H9 (cell line): ENCODE measurements around the gene TGFB3. TPM values are rescaled to one million over a fixed set of nuclear protein-coding genes. Genes with fewer than 3 reads are reported as not detected.
A peak's percentile ranks its signal among the peaks of the same experiment; 100 is the strongest.

Source experiments
- DNase-seq: peaks from one replicate; pipeline ENCODE4 v3.0.0-alpha.2; 2017
- H2AFZ ChIP-seq: one replicate; pipeline ENCODE4 v1.6.1; 2013; ENCODE audit warnings: mild to moderate bottlenecking, low read length, control low read depth, moderate library complexity
- H2AK5ac ChIP-seq: 2 replicates; pipeline ENCODE4 v1.6.1; 2013; ENCODE audit warnings: low read length, control low read depth, mixed read lengths; ENCODE audit not compliant: insufficient read length
- H2BK120ac ChIP-seq: one replicate; pipeline ENCODE4 v1.6.1; 2013; ENCODE audit warnings: low read depth, mild to moderate bottlenecking, low read length, control low read depth, inconsistent platforms; ENCODE audit not compliant: poor library complexity, severe bottlenecking
- H2BK12ac ChIP-seq: 2 replicates; pipeline ENCODE4 v1.6.1; 2013; ENCODE audit warnings: low read length, control low read depth, mixed read lengths, low read depth; ENCODE audit not compliant: insufficient read length
- H2BK15ac ChIP-seq: 2 replicates; pipeline ENCODE4 v1.6.1; 2013; ENCODE audit warnings: low read depth, low read length, control low read depth
- H2BK20ac ChIP-seq: one replicate; pipeline ENCODE4 v1.6.1; 2013; ENCODE audit warnings: low read depth, mild to moderate bottlenecking, low read length, control low read depth, inconsistent platforms; ENCODE audit not compliant: poor library complexity, severe bottlenecking
- H2BK5ac ChIP-seq: 2 replicates; pipeline ENCODE4 v1.6.1; 2013; ENCODE audit warnings: low read length, control low read depth, mixed read lengths; ENCODE audit not compliant: insufficient read length
- H3K14ac ChIP-seq: 2 replicates; pipeline ENCODE4 v1.6.1; 2013; ENCODE audit warnings: low read length, control low read depth; ENCODE audit not compliant: insufficient read depth
- H3K18ac ChIP-seq: 2 replicates; pipeline ENCODE4 v1.6.1; 2013; ENCODE audit warnings: low read depth, mild to moderate bottlenecking, mixed read lengths, low read length, control low read depth; ENCODE audit not compliant: insufficient read length
- H3K23ac ChIP-seq: 2 replicates; pipeline ENCODE4 v1.6.1; 2013; ENCODE audit warnings: low read length, control low read depth, mixed read lengths, low read depth; ENCODE audit not compliant: insufficient read length
- H3K23me2 ChIP-seq: 2 replicates; pipeline ENCODE4 v1.6.1; 2013; ENCODE audit warnings: low read depth, mild to moderate bottlenecking, mixed read lengths, low read length, control low read depth; ENCODE audit not compliant: insufficient read length, poor library complexity, severe bottlenecking
- H3K27ac ChIP-seq: 2 replicates; pipeline ENCODE4 v1.5.1; 2013; ENCODE audit warnings: low read length, control low read depth, mixed read lengths, low read depth; ENCODE audit not compliant: insufficient read length
- H3K27me3 ChIP-seq: 2 replicates; pipeline ENCODE4 v1.6.1; 2013; ENCODE audit warnings: low read length, control low read depth, inconsistent platforms; ENCODE audit not compliant: insufficient read depth
- H3K4ac ChIP-seq: 2 replicates; pipeline ENCODE4 v1.6.1; 2013; ENCODE audit warnings: low read depth, mild to moderate bottlenecking, control low read depth, inconsistent platforms, low read length, moderate library complexity
- H3K4me1 ChIP-seq: 2 replicates; pipeline ENCODE4 v1.6.1; 2013; ENCODE audit warnings: low read length, control low read depth, inconsistent platforms; ENCODE audit not compliant: insufficient read depth
- H3K4me2 ChIP-seq: 2 replicates; pipeline ENCODE4 v1.6.1; 2013; ENCODE audit warnings: low read length, control low read depth, mixed read lengths; ENCODE audit not compliant: insufficient read length, insufficient read depth
- H3K56ac ChIP-seq: 2 replicates; pipeline ENCODE4 v1.6.1; 2013; ENCODE audit warnings: low read depth, mild to moderate bottlenecking, mixed read lengths, low read length, control low read depth; ENCODE audit not compliant: insufficient read length
- H3K79me1 ChIP-seq: 2 replicates; pipeline ENCODE4 v1.6.1; 2013; ENCODE audit warnings: low read depth, mild to moderate bottlenecking, moderate library complexity, low read length, control low read depth, inconsistent platforms; ENCODE audit not compliant: insufficient read depth, poor library complexity, severe bottlenecking
- H3K79me2 ChIP-seq: 2 replicates; pipeline ENCODE4 v1.6.1; 2013; ENCODE audit warnings: low read length, control low read depth, inconsistent platforms; ENCODE audit not compliant: insufficient read depth
- H3K9ac ChIP-seq: 2 replicates; pipeline ENCODE4 v1.6.1; 2013; ENCODE audit warnings: low read length, control low read depth, mixed read lengths; ENCODE audit not compliant: insufficient read length; ENCODE audit errors: extremely low read depth
- H3K9me3 ChIP-seq: one replicate; pipeline ENCODE4 v1.6.1; 2013; ENCODE audit warnings: low read depth, low read length, inconsistent platforms; ENCODE audit not compliant: control insufficient read depth
- H3T11ph ChIP-seq: one replicate; pipeline ENCODE4 v1.6.1; 2013; ENCODE audit warnings: mild to moderate bottlenecking, low read length, control low read depth, inconsistent platforms
- H4K20me1 ChIP-seq: one replicate; pipeline ENCODE4 v1.6.1; 2013; ENCODE audit not compliant: control insufficient read depth, insufficient read length, insufficient read depth
- H4K5ac ChIP-seq: 2 replicates; pipeline ENCODE4 v1.6.1; 2013; ENCODE audit warnings: low read depth, mild to moderate bottlenecking, mixed read lengths, low read length, control low read depth; ENCODE audit not compliant: insufficient read length
- H4K8ac ChIP-seq: replicated peaks from 2 replicates; pipeline ENCODE4 v1.6.1; 2013; ENCODE audit warnings: low read length, control low read depth, mixed read lengths, low read depth; ENCODE audit not compliant: insufficient read length
- H4K91ac ChIP-seq: 2 replicates; pipeline ENCODE4 v1.6.1; 2013; ENCODE audit warnings: low read depth, mild to moderate bottlenecking, moderate library complexity, mixed read lengths, low read length, control low read depth; ENCODE audit not compliant: insufficient read length
- H3K27ac Mint-ChIP-seq, 3 experiments: 2 replicates in 2 of 3; 3 replicates in 1 of 3; pipeline ENCODE4 v1.8.0; 2020 to 2021; ENCODE audit warnings: mixed read lengths in 3 of 3, mild to moderate bottlenecking in 1 of 3, moderate library complexity in 1 of 3
- H3K27me3 Mint-ChIP-seq: 2 replicates; pipeline ENCODE4 v1.8.0; 2021; ENCODE audit warnings: low read depth, mild to moderate bottlenecking, moderate library complexity, mixed read lengths
- H3K36me3 Mint-ChIP-seq, 3 experiments: 2 replicates in 2 of 3; 3 replicates in 1 of 3; pipeline ENCODE4 v1.8.0; 2020 to 2021; ENCODE audit warnings: low read depth in 3 of 3, mixed read lengths in 3 of 3; ENCODE audit not compliant: insufficient read depth in 1 of 3
- H3K4me1 Mint-ChIP-seq, 2 experiments: 2 replicates each; pipeline ENCODE4 v1.8.0; 2020; ENCODE audit warnings: mixed read lengths in 2 of 2
- H3K4me3 Mint-ChIP-seq, 2 experiments: 2 replicates in 1 of 2; 3 replicates in 1 of 2; pipeline ENCODE4 v1.8.0; 2020 to 2021; ENCODE audit warnings: mild to moderate bottlenecking in 2 of 2, mixed read lengths in 2 of 2, moderate library complexity in 1 of 2
- H3K9me3 Mint-ChIP-seq, 2 experiments: 2 replicates in 1 of 2; 3 replicates in 1 of 2; pipeline ENCODE4 v1.8.0; 2020; ENCODE audit warnings: mild to moderate bottlenecking in 2 of 2, mixed read lengths in 2 of 2, moderate library complexity in 1 of 2
- WGBS: extraction: QIAGEN DNeasy Blood & Tissue Kit; methylation state at CpG from one replicate; pipeline ENCODE4 v1.1.7; 2013; ENCODE audit warnings: missing lambda C conversion rate, low lambda C conversion rate, mixed read lengths; ENCODE audit not compliant: insufficient read length; ENCODE audit errors: extremely low coverage; 5-methylcytosine and 5-hydroxymethylcytosine counted together
- total RNA-seq: library from RNA; stranded (reverse); gene quantifications from 2 replicates; pipeline ENCODE4 v1.2.1, GENCODE V29; 2021
- TF ChIP-seq, protein P1 (sequence below): fragments of 200-600 bp; sonication (generic); conservative IDR thresholded peaks from 3 replicates; pipeline ENCODE4 v1.8.0; 2021; ENCODE audit warnings: antibody characterized with exemption, mild to moderate bottlenecking

The TGFB3 gene
- total RNA-seq, 1 experiment from 2014 or later: 0.37 TPM

- H3K9me3 ChIP-seq: no peaks in the 10 kb centered on the region
- H3K27me3 ChIP-seq: no peaks in the 10 kb centered on the region
- H3K4me3 Mint-ChIP-seq: no peak overlapping the region
- peaks cover 41 to 61% (median 60%) of the 10 kb centered on the region in 3 experiments for H3K36me3 Mint-ChIP-seq
- no CpG with 5 or more reads among the region's 1 CpG for WGBS
- H2AFZ ChIP-seq: no peak overlapping the region
- H3K23me2 ChIP-seq: no peaks in the 10 kb centered on the region
- no peaks in the 10 kb centered on the region for H3K79me1 ChIP-seq
- H3K27me3 Mint-ChIP-seq: no peaks in the 10 kb centered on the region
- peaks cover 16% of the 10 kb centered on the region in 2 experiments for H3K9me3 Mint-ChIP-seq
- no peaks in the 10 kb centered on the region for H3K4me1 Mint-ChIP-seq
- H3K14ac ChIP-seq: no peak overlapping the region
- no peak overlapping the region for H3K56ac ChIP-seq
- DNase-seq: no peak
- no peak overlapping the region for H3T11ph ChIP-seq
- H2BK15ac ChIP-seq: no peak overlapping the region
- no peak overlapping the region for H3K4ac ChIP-seq
- no peak overlapping the region for H3K27ac ChIP-seq
- no peak overlapping the region for H2BK5ac ChIP-seq
- no peak overlapping the region for H2BK12ac ChIP-seq
- H2BK120ac ChIP-seq: no peak overlapping the region
- H3K4me2 ChIP-seq: no peak overlapping the region
- H3K79me2 ChIP-seq: no peaks in the 10 kb centered on the region
- H4K5ac ChIP-seq: peak overlapping the region; percentile 53
- H4K91ac ChIP-seq: no peak overlapping the region
- H3K4me1 ChIP-seq: no peaks in the 10 kb centered on the region
- H4K20me1 ChIP-seq: no peaks in the 10 kb centered on the region
- H4K8ac ChIP-seq: no peak overlapping the region
- no peak overlapping the region for H3K23ac ChIP-seq
- TF ChIP-seq, protein P1, sequence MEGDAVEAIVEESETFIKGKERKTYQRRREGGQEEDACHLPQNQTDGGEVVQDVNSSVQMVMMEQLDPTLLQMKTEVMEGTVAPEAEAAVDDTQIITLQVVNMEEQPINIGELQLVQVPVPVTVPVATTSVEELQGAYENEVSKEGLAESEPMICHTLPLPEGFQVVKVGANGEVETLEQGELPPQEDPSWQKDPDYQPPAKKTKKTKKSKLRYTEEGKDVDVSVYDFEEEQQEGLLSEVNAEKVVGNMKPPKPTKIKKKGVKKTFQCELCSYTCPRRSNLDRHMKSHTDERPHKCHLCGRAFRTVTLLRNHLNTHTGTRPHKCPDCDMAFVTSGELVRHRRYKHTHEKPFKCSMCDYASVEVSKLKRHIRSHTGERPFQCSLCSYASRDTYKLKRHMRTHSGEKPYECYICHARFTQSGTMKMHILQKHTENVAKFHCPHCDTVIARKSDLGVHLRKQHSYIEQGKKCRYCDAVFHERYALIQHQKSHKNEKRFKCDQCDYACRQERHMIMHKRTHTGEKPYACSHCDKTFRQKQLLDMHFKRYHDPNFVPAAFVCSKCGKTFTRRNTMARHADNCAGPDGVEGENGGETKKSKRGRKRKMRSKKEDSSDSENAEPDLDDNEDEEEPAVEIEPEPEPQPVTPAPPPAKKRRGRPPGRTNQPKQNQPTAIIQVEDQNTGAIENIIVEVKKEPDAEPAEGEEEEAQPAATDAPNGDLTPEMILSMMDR: no peak
- no peak overlapping the region for H3K9ac ChIP-seq
- H2AK5ac ChIP-seq: no peak overlapping the region
- no peak overlapping the region for H3K18ac ChIP-seq
- H2BK20ac ChIP-seq: no peak overlapping the region
- no peak overlapping the region; a peak in 1 of 7 replicates for H3K27ac Mint-ChIP-seq
Observed at GRCh38 chr14:76002383-76002782, 20.6 kb upstream of the TGFB3 start.
